Osteoblast (primary cell): Measurements from ENCODE around the gene TCEA2. TPM values are rescaled to one million over a fixed set of nuclear protein-coding genes. Genes with fewer than 3 reads are reported as not detected.

Experiments used
- DNase-seq: peaks from one replicate; pipeline ENCODE4 v3.0.0; 2011; ENCODE audit warnings: low spot score, mixed read lengths; ENCODE audit not compliant: insufficient read length; ENCODE audit errors: missing footprints
- H2AFZ ChIP-seq: 2 replicates; pipeline ENCODE4 v1.6.0; 2011; ENCODE audit warnings: mild to moderate bottlenecking, low read length
- H3K27ac ChIP-seq: 2 replicates; pipeline ENCODE4 v1.5.1; 2011; ENCODE audit warnings: mild to moderate bottlenecking, low read depth, low read length, moderate library complexity
- H3K27me3 ChIP-seq: 2 replicates; pipeline ENCODE4 v1.6.0; 2012; ENCODE audit warnings: mild to moderate bottlenecking, control low read depth, inconsistent platforms, low read length, moderate library complexity; ENCODE audit not compliant: insufficient read depth
- H3K36me3 ChIP-seq: 2 replicates; pipeline ENCODE4 v1.5.1; 2011; ENCODE audit warnings: mild to moderate bottlenecking, low read length, control low read depth, moderate library complexity; ENCODE audit not compliant: insufficient read depth
- H3K4me1 ChIP-seq: 2 replicates; pipeline ENCODE4 v1.5.1; 2011; ENCODE audit warnings: mild to moderate bottlenecking, low read length, control low read depth, moderate library complexity; ENCODE audit not compliant: insufficient read depth
- H3K4me2 ChIP-seq: 2 replicates; pipeline ENCODE4 v1.6.0; 2011; ENCODE audit warnings: mild to moderate bottlenecking, low read length; ENCODE audit not compliant: insufficient read depth
- H3K4me3 ChIP-seq: fragments of 200-600 bp; sonication (generic); 3 replicates; pipeline ENCODE4 v1.5.1; 2012; ENCODE audit warnings: mild to moderate bottlenecking, low read length, inconsistent platforms; ENCODE audit not compliant: insufficient read depth
- H3K79me2 ChIP-seq: 2 replicates; pipeline ENCODE4 v1.6.0; 2012; ENCODE audit warnings: mild to moderate bottlenecking, low read length, control low read depth, inconsistent platforms; ENCODE audit not compliant: insufficient read depth
- H3K9me3 ChIP-seq: 2 replicates; pipeline ENCODE4 v1.5.1; 2011; ENCODE audit warnings: low read depth, low read length, control low read depth
- H4K20me1 ChIP-seq: 2 replicates; pipeline ENCODE4 v1.6.0; 2012; ENCODE audit warnings: mild to moderate bottlenecking, low read length, control low read depth; ENCODE audit not compliant: insufficient read depth
- CTCF ChIP-seq: IDR thresholded peaks from 2 replicates; pipeline ENCODE4 v1.5.1; 2011; ENCODE audit warnings: mild to moderate bottlenecking, low read depth, low read length, moderate library complexity; ENCODE audit errors: extremely low read depth
- total RNA-seq: library from RNA; depleted of rRNA; stranded (reverse); fragments of >200 nt; gene quantifications from 2 replicates; pipeline ENCODE4 v1.2.3, GENCODE V29; 2012

Gene TCEA2
- total RNA-seq, 1 donor: 31.5 TPM

- H3K4me2 ChIP-seq: no peak overlapping the region
Observed at GRCh38 chr20:64080813-64081623, 18.0 kb downstream of the TCEA2 start.

GRCh38 chr20:64081624-64081964 lies 18.6 kb downstream of the TCEA2 start:
- no peak for DNase-seq
- Histone ChIP-seq H3K9me3 (no peaks in the 10 kb centered on the region), H3K4me2 (no peak overlapping the region), H3K36me3 (no peaks in the 10 kb centered on the region), H3K4me3 (no peak overlapping the region), H3K27ac (no peak overlapping the region), H3K4me1 (peaks cover 15% of the 10 kb centered on the region), H4K20me1 (peaks cover 11% of the 10 kb centered on the region), H2AFZ (no peak overlapping the region), H3K27me3 (peaks cover 37% of the 10 kb centered on the region), H3K79me2 (no peaks in the 10 kb centered on the region)
- no peak for TF ChIP-seq CTCF

More at GRCh38 chr20:64080813-64081623, 18.0 kb downstream of the TCEA2 start:
- Histone ChIP-seq H3K4me1 (peaks cover 15% of the 10 kb centered on the region), H3K79me2 (no peaks in the 10 kb centered on the region), H4K20me1 (peaks cover 11% of the 10 kb centered on the region), H3K27ac (no peak overlapping the region), H3K4me3 (no peak overlapping the region), H2AFZ (no peak overlapping the region), H3K9me3 (no peaks in the 10 kb centered on the region), H3K36me3 (no peaks in the 10 kb centered on the region), H3K27me3 (peaks cover 32% of the 10 kb centered on the region)
- no peak for TF ChIP-seq CTCF
- no peak for DNase-seq

- DNase-seq: no peak
- H3K27me3 ChIP-seq: peaks cover 37% of the 10 kb centered on the region
- peaks cover 15% of the 10 kb centered on the region for H3K4me1 ChIP-seq
- H3K79me2 ChIP-seq: no peaks in the 10 kb centered on the region
- H3K4me2 ChIP-seq: no peak overlapping the region
- TF ChIP-seq CTCF: no peak
- H4K20me1 ChIP-seq: peaks cover 11% of the 10 kb centered on the region
- no peaks in the 10 kb centered on the region for H3K36me3 ChIP-seq
- H2AFZ ChIP-seq: no peak overlapping the region
- H3K9me3 ChIP-seq: no peaks in the 10 kb centered on the region
- no peak overlapping the region for H3K4me3 ChIP-seq
- H3K27ac ChIP-seq: no peak overlapping the region
Observed at GRCh38 chr20:64082126-64082731, 19.2 kb downstream of the TCEA2 start.

GRCh38 chr20:64082820-64083377 lies 19.9 kb downstream of the TCEA2 start:
- Histone ChIP-seq H3K4me2 (peak overlapping the region; percentile 61), H3K4me1 (peaks cover 15% of the 10 kb centered on the region), H3K9me3 (no peaks in the 10 kb centered on the region), H3K27me3 (peaks cover 40% of the 10 kb centered on the region), H3K36me3 (no peaks in the 10 kb centered on the region), H3K4me3 (no peak overlapping the region), H4K20me1 (peaks cover 8% of the 10 kb centered on the region), H2AFZ (no peak overlapping the region), H3K79me2 (no peaks in the 10 kb centered on the region), H3K27ac (no peak overlapping the region)
- TF ChIP-seq CTCF: no peak
- DNase-seq: no peak
